Esophagus mucosa (tissue), 1 donor: ENCODE data around the gene ACOT7. TPM values are rescaled to one million over a fixed set of nuclear protein-coding genes. Genes with fewer than 3 reads are reported as not detected.
"Not testable (repeated sequence)": the region's sequence is repeated elsewhere in the genome, so short reads cannot be mapped to it uniquely, and the experiment has no call there.

Source experiments
- ATAC-seq: fragments of 200-7000 bp; cut with Tn5 transposase; one replicate; pipeline ENCODE4 v1.9.1; 2020
- total RNA-seq: library from RNA; stranded (reverse); gene quantifications from one replicate; pipeline ENCODE4 v1.2.4, GENCODE V29; 2023
- donor health status: DM: yes; HTN: yes; CAD: no.

The ACOT7 gene
- total RNA-seq, 1 donor from 2014 or later, result 37.2 TPM

DNA sequence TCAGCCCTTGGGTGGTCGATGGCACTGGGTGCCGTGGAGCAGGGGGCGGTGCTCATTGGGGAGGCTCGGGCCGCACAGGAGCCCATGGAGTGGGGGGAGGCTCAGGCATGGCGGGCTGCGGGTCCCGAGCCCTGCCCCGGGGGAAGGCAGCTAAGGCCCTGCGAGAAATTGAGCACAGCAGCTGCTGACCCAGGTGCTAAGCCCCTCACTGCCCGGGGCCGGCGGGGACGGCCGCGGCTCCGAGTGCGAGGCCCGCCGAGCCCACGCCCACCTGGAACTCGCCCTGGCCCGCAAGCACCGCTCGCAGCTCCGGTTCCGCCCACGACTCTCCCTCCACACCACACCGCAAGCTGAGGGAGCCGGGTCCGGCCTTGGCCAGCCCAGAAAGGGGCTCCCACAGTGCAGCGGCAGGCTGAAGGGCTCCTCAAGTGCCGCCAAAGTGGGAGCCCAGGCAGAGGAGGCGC lies 2.2 kb upstream of the ACOT7 start:
- ATAC-seq, result not testable (repeated sequence)

DNA sequence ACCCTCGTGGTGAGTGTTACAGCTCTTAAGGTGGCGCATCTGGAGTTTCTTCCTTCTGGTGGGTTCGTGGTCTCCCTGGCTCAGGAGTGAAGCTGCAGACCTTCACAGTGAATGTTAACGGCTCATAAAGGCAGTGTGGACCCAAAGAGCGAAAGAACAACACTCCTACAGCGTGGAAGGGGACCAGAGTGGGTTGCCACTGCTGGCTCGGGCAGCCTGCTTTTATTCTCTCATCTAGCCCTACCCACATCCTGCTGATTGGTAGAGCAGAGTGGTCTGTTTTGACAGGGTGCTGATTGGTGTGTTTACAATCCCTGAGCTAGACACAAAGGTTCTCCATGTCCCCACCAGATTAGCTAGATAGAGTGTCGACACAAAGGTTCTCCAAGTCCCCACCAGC lies 1.6 kb upstream of the ACOT7 start:
- ATAC-seq, result not testable (repeated sequence)

GRCh38 chr1:6392809-6393399 lies 663 bp downstream of the ACOT7 start:
- peak; percentile 8 for ATAC-seq

GRCh38 chr1:6391951-6392808 lies 1.4 kb downstream of the ACOT7 start:
- no peak for ATAC-seq

DNA sequence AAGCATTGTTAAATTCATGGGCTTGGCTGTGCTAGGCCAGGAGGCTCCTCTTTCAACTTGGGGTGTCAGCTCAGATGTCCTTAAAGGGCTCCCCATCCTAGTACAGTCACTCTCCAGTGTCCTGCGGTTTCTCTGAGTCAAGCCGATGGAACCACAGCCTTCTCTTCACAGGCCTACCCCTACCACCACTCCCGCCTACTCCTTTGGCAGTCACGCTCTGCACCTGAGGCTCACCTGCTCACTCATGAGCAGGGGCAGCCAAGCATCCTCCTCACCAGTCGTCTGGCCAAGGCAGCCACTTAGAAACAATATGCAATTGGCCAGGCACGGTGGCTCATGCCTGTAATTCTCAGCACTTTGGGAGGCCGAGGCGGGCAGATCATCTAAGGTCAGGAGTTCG lies 3.6 kb downstream of the ACOT7 start:
- ATAC-seq, result no peak

GRCh38 chr1:6386371-6386949 lies 7.1 kb downstream of the ACOT7 start:
- ATAC-seq, result peak; percentile 1

DNA sequence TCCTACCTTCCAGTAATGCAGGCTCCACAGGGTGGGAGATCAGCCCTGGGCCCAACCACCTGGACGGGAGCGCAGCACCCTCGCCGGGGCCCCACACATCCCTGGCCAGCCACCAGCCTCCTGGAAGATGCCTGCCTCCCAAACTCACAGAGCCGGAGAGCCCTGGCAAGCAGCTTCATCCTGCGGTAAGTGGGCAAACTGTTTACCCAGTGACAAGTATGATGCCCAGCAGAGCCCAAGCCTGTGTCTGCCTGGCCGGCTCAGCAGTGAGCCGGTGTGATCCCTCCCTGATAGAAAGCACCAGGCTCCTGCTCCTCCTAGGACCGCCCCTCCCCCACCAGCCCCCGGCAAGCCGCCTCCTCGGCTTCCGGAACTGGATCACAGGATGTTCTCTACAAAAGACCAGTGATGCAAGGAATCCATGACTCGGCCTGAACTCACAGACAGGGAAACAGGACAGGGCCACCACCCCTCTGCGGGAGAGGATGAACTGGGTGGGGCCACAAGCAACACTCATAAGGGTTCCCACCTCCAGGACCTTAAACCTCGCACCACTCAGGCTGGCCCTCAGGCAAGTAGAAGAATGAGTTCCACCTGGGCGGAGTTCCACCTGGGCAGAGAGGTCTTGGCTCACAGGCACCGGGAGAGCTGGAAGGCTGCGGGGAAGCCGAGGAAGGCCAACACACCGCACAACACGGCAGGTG lies 7.9 kb downstream of the ACOT7 start:
- peak; percentile 99 for ATAC-seq

DNA sequence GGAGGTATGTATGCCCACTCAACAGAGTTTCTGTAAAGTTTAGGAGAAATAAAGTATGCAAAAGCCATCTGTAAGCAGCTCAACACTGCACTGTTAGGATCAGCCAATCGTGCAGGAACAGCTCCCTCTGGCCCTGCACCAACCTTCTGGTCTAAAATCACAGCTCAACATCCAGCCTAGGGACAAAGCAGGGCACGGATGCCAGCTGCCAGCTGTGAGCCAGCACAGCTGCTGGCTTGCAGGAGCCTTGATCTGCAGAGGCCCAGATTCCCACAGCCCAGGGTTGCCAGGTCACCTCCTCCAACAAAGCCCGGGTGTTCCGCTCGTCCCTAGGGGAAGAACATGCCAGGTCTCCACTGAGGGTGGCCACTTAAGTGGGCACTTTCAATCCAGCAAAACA lies 8.6 kb downstream of the ACOT7 start:
- peak; percentile 32 for ATAC-seq

DNA sequence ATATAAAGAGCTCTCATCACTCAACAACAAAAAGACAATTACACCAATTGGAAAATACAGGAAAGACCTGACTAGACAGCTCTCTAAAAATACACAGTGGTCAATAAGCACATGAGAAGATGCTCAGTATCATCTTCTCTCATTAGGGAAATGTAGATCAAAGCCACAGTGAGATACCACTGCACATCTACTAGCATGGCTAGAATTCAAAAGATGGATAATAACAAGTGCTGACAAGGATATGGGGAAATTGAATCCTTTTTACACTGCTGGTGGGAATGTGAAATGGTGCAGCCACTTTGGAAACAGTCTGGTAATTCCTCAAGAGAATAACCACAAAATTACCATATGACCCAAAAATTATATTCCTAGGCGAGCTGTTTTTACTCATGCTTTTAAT lies 9.4 kb downstream of the ACOT7 start:
- ATAC-seq, result no peak

DNA sequence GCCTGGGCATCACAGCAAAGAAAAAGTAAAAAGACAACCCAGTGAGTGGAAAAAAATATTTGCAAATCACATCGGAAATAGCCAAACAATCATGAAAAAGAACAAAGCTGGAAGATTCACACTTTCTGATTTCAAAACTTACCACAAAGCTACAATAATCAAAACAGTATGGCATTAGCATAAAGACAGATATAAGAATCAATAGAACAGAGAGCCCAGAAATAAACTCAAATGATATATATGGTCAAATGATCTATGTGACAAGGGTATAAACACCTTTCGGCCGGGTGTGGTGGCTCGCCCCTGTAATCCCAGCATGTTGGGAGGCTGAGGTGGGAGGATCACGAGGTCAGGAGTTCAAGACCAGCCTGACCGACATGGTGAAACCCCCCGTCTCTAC lies 13.5 kb downstream of the ACOT7 start:
- no peak for ATAC-seq

DNA sequence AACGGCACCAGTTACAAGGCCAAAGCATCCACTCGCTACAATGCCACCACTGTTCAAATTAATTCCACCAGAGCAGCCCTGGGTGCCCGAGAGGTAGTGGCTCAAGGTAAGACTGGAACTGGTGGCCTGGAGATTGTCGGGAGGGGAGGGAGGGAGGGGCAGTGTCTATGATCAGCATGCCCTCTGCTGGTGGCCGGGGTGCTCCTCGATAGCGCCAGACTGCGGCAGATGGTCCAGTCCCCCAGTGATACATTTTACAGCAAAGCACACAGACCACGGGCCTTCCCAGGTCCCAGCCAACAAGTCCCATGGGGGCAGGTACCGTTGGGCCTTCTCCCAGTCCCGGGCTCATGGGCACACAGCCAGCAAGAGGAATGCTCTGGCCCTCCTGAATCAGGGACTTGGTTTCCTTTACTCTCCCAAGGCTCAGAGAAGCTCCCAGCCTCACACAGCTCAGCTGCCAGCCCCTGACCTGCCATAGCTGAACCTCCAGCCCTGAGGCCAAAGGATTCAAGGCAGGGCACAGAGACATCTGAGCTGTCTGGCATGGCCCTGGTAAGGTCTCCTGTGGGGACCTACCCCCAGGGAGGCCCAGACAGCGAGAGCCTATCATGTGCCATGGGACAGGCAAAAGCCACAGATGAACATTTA lies 15.3 kb downstream of the ACOT7 start:
- no peak for ATAC-seq

DNA sequence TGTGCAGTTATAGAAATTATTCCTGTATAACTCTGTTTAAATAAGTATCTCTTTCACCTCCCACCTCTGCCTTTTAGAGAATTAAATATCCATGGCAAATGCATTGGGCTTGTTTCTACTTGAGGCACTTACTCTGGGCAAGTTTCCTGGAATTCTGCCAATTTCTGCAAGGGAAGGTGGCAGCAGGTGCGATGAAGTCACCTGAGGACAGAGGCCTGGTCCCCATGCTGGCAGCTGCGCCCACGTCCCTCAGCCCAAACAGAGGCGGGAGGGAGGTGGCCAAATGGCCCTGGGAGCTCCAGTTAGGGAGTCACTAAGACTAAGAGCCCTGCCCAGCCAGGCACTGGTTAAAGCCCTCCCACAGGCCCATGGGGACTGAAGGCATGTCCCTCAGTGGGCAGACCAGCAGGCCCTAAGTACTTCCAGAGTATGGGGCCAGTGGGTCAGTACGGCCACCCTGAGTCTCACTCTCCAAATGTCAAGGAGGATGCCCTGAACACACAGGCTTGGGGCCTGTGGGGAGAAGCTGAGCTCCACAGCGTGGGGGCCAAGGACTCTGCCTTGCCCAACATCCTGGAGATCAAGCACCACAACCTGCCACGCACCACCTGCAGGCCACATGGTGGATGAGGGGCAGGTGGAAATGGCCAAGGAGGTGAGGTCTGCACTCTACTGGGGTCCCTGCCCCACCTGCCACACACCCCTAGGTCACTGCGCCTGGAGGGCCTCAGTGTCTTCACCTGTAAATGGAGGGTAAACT lies 19.4 kb downstream of the ACOT7 start:
- ATAC-seq, result peak; percentile 75

DNA sequence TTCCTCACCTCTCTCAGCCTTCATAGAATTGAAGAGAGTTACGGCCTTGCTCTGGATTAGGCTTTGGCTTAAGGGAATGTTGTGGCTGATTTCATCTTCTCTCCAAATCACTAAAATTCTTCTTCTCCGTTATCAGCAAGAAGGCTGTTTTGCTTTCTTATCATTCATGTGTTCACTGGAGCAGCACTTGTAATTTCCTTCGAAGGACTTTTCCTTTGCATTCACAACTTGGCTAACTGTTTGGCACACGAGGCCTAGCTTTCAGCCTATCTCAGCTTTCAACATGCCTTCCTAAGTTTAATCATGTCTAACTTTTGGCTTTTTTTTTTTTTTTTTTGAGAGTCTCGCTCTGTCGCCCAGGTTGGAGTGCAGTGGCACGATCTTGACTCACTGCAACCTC lies 21.3 kb downstream of the ACOT7 start:
- ATAC-seq, result not testable (repeated sequence)

GRCh38 chr1:6370006-6370405 lies 23.6 kb downstream of the ACOT7 start:
- no peak for ATAC-seq

DNA sequence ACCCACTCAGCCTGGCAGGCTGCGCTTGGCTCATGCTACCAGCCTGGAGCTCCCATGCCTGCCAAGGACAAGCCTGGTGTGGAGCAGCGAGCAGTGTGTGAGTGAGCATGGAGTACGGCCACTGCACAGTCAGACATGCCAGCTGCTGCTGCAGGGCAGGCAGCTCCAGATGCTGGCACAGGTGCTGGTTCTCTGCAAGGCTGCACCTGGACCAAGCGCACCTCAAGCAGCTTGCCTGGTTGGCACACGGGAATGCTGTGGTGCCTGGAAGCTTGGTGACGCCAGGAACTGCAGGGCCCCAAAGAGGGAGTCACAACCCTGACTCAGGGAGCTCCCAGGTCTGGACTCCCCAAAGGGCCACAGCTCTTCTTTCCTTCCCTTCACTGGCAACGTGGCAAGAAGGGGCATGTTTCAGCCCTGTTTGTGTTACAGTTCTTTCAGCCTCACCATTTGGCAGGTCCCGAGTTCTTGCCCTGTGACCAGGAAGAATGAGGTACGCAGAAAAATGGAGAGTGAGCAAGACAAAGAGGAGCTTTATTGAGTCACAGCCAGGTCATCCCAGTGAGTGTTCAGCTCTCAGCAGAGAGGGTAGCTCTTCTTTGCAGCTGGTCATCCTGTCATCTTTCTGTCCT lies 26.1 kb downstream of the ACOT7 start:
- peak; percentile 83 for ATAC-seq

- peak; percentile 59 for ATAC-seq
Measured at GRCh38 chr1:6365047-6365446, 28.5 kb downstream of the ACOT7 start.

- not testable (repeated sequence) for ATAC-seq
Measured at GRCh38 chr1:6363085-6363884, 30.3 kb downstream of the ACOT7 start.

GRCh38 chr1:6361124-6361775 lies 32.3 kb downstream of the ACOT7 start:
- no peak for ATAC-seq

GRCh38 chr1:6360517-6361070 lies 33.0 kb downstream of the ACOT7 start:
- ATAC-seq, result no peak

- no peak for ATAC-seq
Measured at GRCh38 chr1:6360117-6360496, 33.5 kb downstream of the ACOT7 start.
